ENCODE data around the gene STK24.
"Not testable (repeated sequence)": the region's sequence is repeated elsewhere in the genome, so short reads cannot be mapped to it uniquely, and the experiment has no call there.

DNA sequence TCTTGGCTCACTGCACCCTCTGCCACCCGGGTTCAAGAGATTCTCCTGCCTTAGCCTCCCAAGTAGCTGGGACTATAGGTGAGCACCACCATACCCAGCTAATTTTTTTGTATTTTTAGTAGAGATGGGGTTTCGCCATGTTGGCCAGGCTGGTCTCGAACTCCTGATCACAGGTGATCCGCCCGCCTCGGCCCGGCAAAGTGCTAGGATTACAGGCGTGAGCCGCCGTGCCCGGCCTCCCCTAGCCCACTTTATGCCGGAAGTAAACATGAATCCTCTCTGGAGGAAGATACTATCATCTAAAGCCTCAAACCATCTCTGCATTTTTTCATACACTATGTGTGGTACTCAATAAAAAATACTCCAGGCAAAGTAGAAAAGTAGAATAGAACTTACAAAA, 12.6 kb upstream of the STK24 start:
- TF ChIP-seq, protein P1, sequence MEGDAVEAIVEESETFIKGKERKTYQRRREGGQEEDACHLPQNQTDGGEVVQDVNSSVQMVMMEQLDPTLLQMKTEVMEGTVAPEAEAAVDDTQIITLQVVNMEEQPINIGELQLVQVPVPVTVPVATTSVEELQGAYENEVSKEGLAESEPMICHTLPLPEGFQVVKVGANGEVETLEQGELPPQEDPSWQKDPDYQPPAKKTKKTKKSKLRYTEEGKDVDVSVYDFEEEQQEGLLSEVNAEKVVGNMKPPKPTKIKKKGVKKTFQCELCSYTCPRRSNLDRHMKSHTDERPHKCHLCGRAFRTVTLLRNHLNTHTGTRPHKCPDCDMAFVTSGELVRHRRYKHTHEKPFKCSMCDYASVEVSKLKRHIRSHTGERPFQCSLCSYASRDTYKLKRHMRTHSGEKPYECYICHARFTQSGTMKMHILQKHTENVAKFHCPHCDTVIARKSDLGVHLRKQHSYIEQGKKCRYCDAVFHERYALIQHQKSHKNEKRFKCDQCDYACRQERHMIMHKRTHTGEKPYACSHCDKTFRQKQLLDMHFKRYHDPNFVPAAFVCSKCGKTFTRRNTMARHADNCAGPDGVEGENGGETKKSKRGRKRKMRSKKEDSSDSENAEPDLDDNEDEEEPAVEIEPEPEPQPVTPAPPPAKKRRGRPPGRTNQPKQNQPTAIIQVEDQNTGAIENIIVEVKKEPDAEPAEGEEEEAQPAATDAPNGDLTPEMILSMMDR (IDR thresholded peaks at IDR 0.05), result not testable (repeated sequence)
- not testable (repeated sequence) for TF ChIP-seq EP300, POLR2A (IDR thresholded peaks at IDR 0.05)

Measured in upper lobe of left lung (tissue), 4 donors.